Neural progenitor cell (in vitro differentiated cells): ENCODE results near the gene SLMAP.

Experiments
- CTCF ChIP-seq: fragments of 200-600 bp; sonication (generic); IDR thresholded peaks from 2 replicates; pipeline ENCODE4 v1.5.1; 2017; ENCODE audit warnings: antibody characterized with exemption, mild to moderate bottlenecking
- EZH2 ChIP-seq: fragments of 200-600 bp; sonication (generic); IDR thresholded peaks from 2 replicates; pipeline ENCODE4 v1.6.1; 2017; ENCODE audit warnings: antibody characterized with exemption, mild to moderate bottlenecking, moderate library complexity

- no peak for TF ChIP-seq CTCF
- TF ChIP-seq EZH2: no peak
Measured at GRCh38 chr3:57893668-57894067, 137.6 kb downstream of the SLMAP start.
